SH-SY5Y (cell line): Measurements from ENCODE around the gene ID2.

ENCODE experiments used
- GATA2 ChIP-seq: IDR thresholded peaks from 2 replicates; pipeline ENCODE4 v1.6.1; 2011; ENCODE audit warnings: mild to moderate bottlenecking, low read depth, low read length
- GATA3 ChIP-seq: IDR thresholded peaks from 2 replicates; pipeline ENCODE4 v1.6.1; 2011; ENCODE audit warnings: low read depth, mild to moderate bottlenecking, low read length, moderate library complexity

- no peak for TF ChIP-seq GATA3
- no peak for TF ChIP-seq GATA2
Measured at GRCh38 chr2:8638327-8638726, 43.5 kb upstream of the ID2 start.
